WTC11 (cell line): ENCODE results near the gene MICAL2. TPM values are rescaled to one million over a fixed set of nuclear protein-coding genes. Genes with fewer than 3 reads are reported as not detected.

ENCODE experiments used
- ATAC-seq: fragments of 200-7000 bp; cut with Tn5 transposase; 2 replicates; pipeline ENCODE4 v1.10.0; 2021; ENCODE audit warnings: mild to moderate bottlenecking, moderate library complexity
- CTCF ChIA-PET: fragments of 300-600 bp; sonication (Branson Sonifier 250); formaldehyde crosslinking; loops from one replicate; lab custom pipeline; 2021; ENCODE audit warnings: antibody characterized with exemption; lab: Charles Lee
- POLR2A ChIA-PET: fragments of 350-600 bp; sonication (Branson Sonifier 250); formaldehyde crosslinking; loops from one replicate; lab custom pipeline; 2021; ENCODE audit warnings: antibody characterized with exemption; lab: Charles Lee
- DNase-seq: peaks from one replicate; pipeline ENCODE4 v3.0.0; 2021; ENCODE audit warnings: low spot score
- H3K27ac Mint-ChIP-seq: 2 replicates; pipeline ENCODE4 v1.8.0; 2021; ENCODE audit warnings: mixed read lengths
- H3K27me3 Mint-ChIP-seq: 2 replicates; pipeline ENCODE4 v1.8.0; 2021; ENCODE audit warnings: low read depth, mild to moderate bottlenecking, moderate library complexity, mixed read lengths
- H3K36me3 Mint-ChIP-seq: 2 replicates; pipeline ENCODE4 v1.8.0; 2021; ENCODE audit warnings: mixed read lengths
- H3K4me1 Mint-ChIP-seq: 2 replicates; pipeline ENCODE4 v1.8.0; 2022; ENCODE audit warnings: mixed read lengths
- H3K4me3 Mint-ChIP-seq: 2 replicates; pipeline ENCODE4 v1.8.0; 2021; ENCODE audit warnings: mild to moderate bottlenecking, moderate library complexity, mixed read lengths
- H3K9me3 Mint-ChIP-seq: 2 replicates; pipeline ENCODE4 v1.8.0; 2021; ENCODE audit warnings: mixed read lengths
- ATF1 ChIP-seq: sonication (generic); formaldehyde crosslinking; IDR thresholded peaks from 2 replicates; pipeline ENCODE4 v1.8.1; 2023; ENCODE audit warnings: mild to moderate bottlenecking, moderate library complexity, missing genetic modification reagents
- ETV6 ChIP-seq: sonication (generic); formaldehyde crosslinking; IDR thresholded peaks from 2 replicates; pipeline ENCODE4 v1.8.1; 2022; ENCODE audit warnings: mild to moderate bottlenecking, missing genetic modification reagents
- GABPB1 ChIP-seq: sonication (generic); formaldehyde crosslinking; IDR thresholded peaks from 2 replicates; pipeline ENCODE4 v1.8.1; 2023; ENCODE audit warnings: mild to moderate bottlenecking, missing genetic modification reagents
- GRHL2 ChIP-seq: fragments of 250-450 bp; sonication (Bioruptor Pico); IDR thresholded peaks from 2 replicates; pipeline ENCODE4 v1.8.0; 2022; ENCODE audit warnings: mild to moderate bottlenecking, moderate library complexity; ENCODE audit not compliant: insufficient replicate concordance, severe bottlenecking
- GTF2I ChIP-seq: fragments of 250-450 bp; sonication (Bioruptor Pico); conservative IDR thresholded peaks from 2 replicates; pipeline ENCODE4 v1.4.0; 2021; ENCODE audit warnings: mild to moderate bottlenecking
- JAZF1 ChIP-seq: fragments of 250-450 bp; sonication (Bioruptor Pico); IDR thresholded peaks from 2 replicates; pipeline ENCODE4 v1.9.0; 2021; ENCODE audit warnings: moderate library complexity, mild to moderate bottlenecking, inconsistent platforms
- NFATC4 ChIP-seq: fragments of 250-450 bp; sonication (Bioruptor Pico); IDR thresholded peaks from 2 replicates; pipeline ENCODE4 v1.9.0; 2021; ENCODE audit warnings: mild to moderate bottlenecking
- PREB ChIP-seq: sonication (generic); formaldehyde crosslinking; IDR thresholded peaks from 2 replicates; pipeline ENCODE4 v1.8.1; 2022; ENCODE audit warnings: mild to moderate bottlenecking, missing genetic modification reagents, moderate library complexity, borderline replicate concordance
- SP1 ChIP-seq: sonication (generic); formaldehyde crosslinking; conservative IDR thresholded peaks from 2 replicates; pipeline ENCODE4 v1.8.1; 2022; ENCODE audit warnings: missing genetic modification reagents
- TP53 ChIP-seq: sonication (generic); formaldehyde crosslinking; IDR thresholded peaks from 2 replicates; pipeline ENCODE4 v1.8.1; 2023; ENCODE audit warnings: mild to moderate bottlenecking, missing genetic modification reagents
- USF2 ChIP-seq: sonication (generic); formaldehyde crosslinking; IDR thresholded peaks from 2 replicates; pipeline ENCODE4 v1.8.1; 2023; ENCODE audit warnings: mild to moderate bottlenecking, missing genetic modification reagents, moderate library complexity
- ZNF121 ChIP-seq: sonication (generic); formaldehyde crosslinking; IDR thresholded peaks from 2 replicates; pipeline ENCODE4 v1.8.0; 2023; ENCODE audit warnings: missing genetic modification reagents
- ZNF423 ChIP-seq: fragments of 250-450 bp; sonication (Bioruptor Pico); IDR thresholded peaks from 2 replicates; pipeline ENCODE4 v2.1.2; 2022; ENCODE audit warnings: mild to moderate bottlenecking, moderate library complexity
- total RNA-seq: library from RNA; stranded (reverse); gene quantifications from 3 replicates; pipeline ENCODE4 v1.2.3, GENCODE V29; 2021
- TF ChIP-seq, protein P1 (sequence below): fragments of 250-450 bp; sonication (Bioruptor Pico); conservative IDR thresholded peaks from 2 replicates; pipeline ENCODE4 v1.9.0; 2021; ENCODE audit warnings: mild to moderate bottlenecking
- TF ChIP-seq, protein P2 (sequence below): fragments of 200-600 bp; IDR thresholded peaks from 2 replicates; pipeline ENCODE4 v1.8.0; 2022; ENCODE audit warnings: antibody characterized with exemption
- TF ChIP-seq, protein P3 (sequence below): sonication (generic); formaldehyde crosslinking; conservative IDR thresholded peaks from 2 replicates; pipeline ENCODE4 v1.8.1; 2022; ENCODE audit warnings: mild to moderate bottlenecking, missing genetic modification reagents
- TF ChIP-seq, protein P4 (sequence below): sonication (generic); formaldehyde crosslinking; IDR thresholded peaks from 2 replicates; pipeline ENCODE4 v1.8.0; 2023; ENCODE audit warnings: missing genetic modification reagents, mild to moderate bottlenecking, borderline replicate concordance

Gene MICAL2
- total RNA-seq, 1 experiment from 2014 or later, result 3.1 TPM

- DNase-seq, result no peak
- POLR2A ChIA-PET, result no interaction called here
- TF ChIP-seq JAZF1 (CRISPR knock-in tag) (no peak), ZNF121 (CRISPR knock-in tag) (no peak)
- Mint-ChIP-seq H3K27ac (no peak overlapping the region), H3K36me3 (no peaks in the 10 kb centered on the region), H3K9me3 (peaks cover 5% of the 10 kb centered on the region; the same call in 1 of the 2 replicates), H3K4me3 (no peak overlapping the region), H3K4me1 (no peaks in the 10 kb centered on the region), H3K27me3 (no peaks in the 10 kb centered on the region)
- ATAC-seq, result no peak
- CTCF ChIA-PET, result interaction anchor here (1.6 kb wide), 1 partner anchor 157 kb away, joined by 5 read pairs; no protein-coding TSS in a partner anchor
These were observed 90.9 kb downstream of the MICAL2 start for GRCh38 chr11:12200991-12201985.

GRCh38 chr11:12202661-12203310 lies 92.4 kb downstream of the MICAL2 start:
- ATAC-seq, result no peak
- peaks cover 5% of the 10 kb centered on the region; the same call in 1 of the 2 replicates for H3K9me3 Mint-ChIP-seq
- POLR2A ChIA-PET, result no interaction called here
- CTCF ChIA-PET, result no interaction called here
- no peaks in the 10 kb centered on the region for H3K4me1 Mint-ChIP-seq
- H3K27ac Mint-ChIP-seq, result no peak overlapping the region
- no peak overlapping the region for H3K4me3 Mint-ChIP-seq
- no peak for DNase-seq
- H3K27me3 Mint-ChIP-seq, result no peaks in the 10 kb centered on the region
- H3K36me3 Mint-ChIP-seq, result no peaks in the 10 kb centered on the region
- TF ChIP-seq, protein P1, sequence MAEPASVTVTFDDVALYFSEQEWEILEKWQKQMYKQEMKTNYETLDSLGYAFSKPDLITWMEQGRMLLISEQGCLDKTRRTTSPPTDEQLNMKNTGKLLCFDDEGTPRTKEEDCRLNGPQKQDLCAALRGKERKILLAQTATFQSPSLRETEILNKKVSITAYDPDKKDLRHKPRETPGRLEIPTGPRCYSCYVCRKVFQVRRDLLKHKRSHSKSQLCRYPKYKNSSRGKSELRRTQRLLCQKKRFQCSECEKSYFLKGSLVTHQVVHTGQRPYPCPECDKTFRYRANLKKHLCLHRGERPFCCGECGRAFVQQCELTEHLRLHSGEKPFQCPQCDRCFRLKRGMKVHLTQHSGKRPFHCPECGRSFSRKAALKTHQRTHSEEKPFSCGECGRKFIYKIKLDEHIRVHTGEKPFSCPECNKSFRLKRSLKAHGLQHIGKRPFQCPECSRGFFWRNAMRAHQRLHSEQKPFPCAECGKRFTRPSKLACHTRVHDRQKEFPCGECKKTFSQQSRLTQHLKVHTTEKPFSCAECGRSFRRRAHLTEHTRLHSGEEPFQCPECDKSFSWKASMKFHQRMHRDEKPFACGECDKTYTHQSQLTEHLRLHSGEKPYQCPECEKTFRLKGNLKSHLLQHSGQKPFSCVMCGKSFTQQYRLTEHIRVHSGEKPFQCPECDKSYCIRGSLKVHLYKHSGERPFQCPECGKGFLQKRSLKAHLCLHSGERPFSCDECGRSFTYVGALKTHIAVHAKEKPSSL (CRISPR knock-in tag), result no peak
- TF ChIP-seq, protein P2, sequence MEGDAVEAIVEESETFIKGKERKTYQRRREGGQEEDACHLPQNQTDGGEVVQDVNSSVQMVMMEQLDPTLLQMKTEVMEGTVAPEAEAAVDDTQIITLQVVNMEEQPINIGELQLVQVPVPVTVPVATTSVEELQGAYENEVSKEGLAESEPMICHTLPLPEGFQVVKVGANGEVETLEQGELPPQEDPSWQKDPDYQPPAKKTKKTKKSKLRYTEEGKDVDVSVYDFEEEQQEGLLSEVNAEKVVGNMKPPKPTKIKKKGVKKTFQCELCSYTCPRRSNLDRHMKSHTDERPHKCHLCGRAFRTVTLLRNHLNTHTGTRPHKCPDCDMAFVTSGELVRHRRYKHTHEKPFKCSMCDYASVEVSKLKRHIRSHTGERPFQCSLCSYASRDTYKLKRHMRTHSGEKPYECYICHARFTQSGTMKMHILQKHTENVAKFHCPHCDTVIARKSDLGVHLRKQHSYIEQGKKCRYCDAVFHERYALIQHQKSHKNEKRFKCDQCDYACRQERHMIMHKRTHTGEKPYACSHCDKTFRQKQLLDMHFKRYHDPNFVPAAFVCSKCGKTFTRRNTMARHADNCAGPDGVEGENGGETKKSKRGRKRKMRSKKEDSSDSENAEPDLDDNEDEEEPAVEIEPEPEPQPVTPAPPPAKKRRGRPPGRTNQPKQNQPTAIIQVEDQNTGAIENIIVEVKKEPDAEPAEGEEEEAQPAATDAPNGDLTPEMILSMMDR, result no peak
- TF ChIP-seq ETV6 (CRISPR knock-in tag), result no peak
- TF ChIP-seq ZNF423, result no peak
- no peak for TF ChIP-seq GTF2I (CRISPR knock-in tag)
- no peak for TF ChIP-seq PREB (CRISPR knock-in tag)
- TF ChIP-seq, protein P3, sequence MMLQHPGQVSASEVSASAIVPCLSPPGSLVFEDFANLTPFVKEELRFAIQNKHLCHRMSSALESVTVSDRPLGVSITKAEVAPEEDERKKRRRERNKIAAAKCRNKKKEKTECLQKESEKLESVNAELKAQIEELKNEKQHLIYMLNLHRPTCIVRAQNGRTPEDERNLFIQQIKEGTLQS (CRISPR knock-in tag), result no peak
- TF ChIP-seq ATF1 (CRISPR knock-in tag), result no peak
- no peak for TF ChIP-seq USF2 (CRISPR knock-in tag)
- no peak for TF ChIP-seq GRHL2 (CRISPR knock-in tag)
- TF ChIP-seq ZNF121 (CRISPR knock-in tag), result no peak

GRCh38 chr11:12204506-12204905 lies 94.1 kb downstream of the MICAL2 start:
- Mint-ChIP-seq H3K4me1 (no peaks in the 10 kb centered on the region), H3K36me3 (no peaks in the 10 kb centered on the region), H3K27ac (no peak overlapping the region), H3K27me3 (no peaks in the 10 kb centered on the region), H3K9me3 (peaks cover 5% of the 10 kb centered on the region; the same call in 1 of the 2 replicates), H3K4me3 (no peak overlapping the region)
- no peak for ATAC-seq
- ChIA-PET CTCF (no interaction called here), POLR2A (no interaction called here)
- DNase-seq, result no peak
- no peak for TF ChIP-seq NFATC4 (CRISPR knock-in tag)
- TF ChIP-seq, protein P4, sequence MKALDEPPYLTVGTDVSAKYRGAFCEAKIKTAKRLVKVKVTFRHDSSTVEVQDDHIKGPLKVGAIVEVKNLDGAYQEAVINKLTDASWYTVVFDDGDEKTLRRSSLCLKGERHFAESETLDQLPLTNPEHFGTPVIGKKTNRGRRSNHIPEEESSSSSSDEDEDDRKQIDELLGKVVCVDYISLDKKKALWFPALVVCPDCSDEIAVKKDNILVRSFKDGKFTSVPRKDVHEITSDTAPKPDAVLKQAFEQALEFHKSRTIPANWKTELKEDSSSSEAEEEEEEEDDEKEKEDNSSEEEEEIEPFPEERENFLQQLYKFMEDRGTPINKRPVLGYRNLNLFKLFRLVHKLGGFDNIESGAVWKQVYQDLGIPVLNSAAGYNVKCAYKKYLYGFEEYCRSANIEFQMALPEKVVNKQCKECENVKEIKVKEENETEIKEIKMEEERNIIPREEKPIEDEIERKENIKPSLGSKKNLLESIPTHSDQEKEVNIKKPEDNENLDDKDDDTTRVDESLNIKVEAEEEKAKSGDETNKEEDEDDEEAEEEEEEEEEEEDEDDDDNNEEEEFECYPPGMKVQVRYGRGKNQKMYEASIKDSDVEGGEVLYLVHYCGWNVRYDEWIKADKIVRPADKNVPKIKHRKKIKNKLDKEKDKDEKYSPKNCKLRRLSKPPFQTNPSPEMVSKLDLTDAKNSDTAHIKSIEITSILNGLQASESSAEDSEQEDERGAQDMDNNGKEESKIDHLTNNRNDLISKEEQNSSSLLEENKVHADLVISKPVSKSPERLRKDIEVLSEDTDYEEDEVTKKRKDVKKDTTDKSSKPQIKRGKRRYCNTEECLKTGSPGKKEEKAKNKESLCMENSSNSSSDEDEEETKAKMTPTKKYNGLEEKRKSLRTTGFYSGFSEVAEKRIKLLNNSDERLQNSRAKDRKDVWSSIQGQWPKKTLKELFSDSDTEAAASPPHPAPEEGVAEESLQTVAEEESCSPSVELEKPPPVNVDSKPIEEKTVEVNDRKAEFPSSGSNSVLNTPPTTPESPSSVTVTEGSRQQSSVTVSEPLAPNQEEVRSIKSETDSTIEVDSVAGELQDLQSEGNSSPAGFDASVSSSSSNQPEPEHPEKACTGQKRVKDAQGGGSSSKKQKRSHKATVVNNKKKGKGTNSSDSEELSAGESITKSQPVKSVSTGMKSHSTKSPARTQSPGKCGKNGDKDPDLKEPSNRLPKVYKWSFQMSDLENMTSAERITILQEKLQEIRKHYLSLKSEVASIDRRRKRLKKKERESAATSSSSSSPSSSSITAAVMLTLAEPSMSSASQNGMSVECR, result no peak
- TF ChIP-seq SP1 (CRISPR knock-in tag), result no peak
- TF ChIP-seq GABPB1 (CRISPR knock-in tag), result no peak
- TF ChIP-seq TP53 (CRISPR knock-in tag), result no peak
